ENCODE measurements around the gene PI4K2A.

DNA sequence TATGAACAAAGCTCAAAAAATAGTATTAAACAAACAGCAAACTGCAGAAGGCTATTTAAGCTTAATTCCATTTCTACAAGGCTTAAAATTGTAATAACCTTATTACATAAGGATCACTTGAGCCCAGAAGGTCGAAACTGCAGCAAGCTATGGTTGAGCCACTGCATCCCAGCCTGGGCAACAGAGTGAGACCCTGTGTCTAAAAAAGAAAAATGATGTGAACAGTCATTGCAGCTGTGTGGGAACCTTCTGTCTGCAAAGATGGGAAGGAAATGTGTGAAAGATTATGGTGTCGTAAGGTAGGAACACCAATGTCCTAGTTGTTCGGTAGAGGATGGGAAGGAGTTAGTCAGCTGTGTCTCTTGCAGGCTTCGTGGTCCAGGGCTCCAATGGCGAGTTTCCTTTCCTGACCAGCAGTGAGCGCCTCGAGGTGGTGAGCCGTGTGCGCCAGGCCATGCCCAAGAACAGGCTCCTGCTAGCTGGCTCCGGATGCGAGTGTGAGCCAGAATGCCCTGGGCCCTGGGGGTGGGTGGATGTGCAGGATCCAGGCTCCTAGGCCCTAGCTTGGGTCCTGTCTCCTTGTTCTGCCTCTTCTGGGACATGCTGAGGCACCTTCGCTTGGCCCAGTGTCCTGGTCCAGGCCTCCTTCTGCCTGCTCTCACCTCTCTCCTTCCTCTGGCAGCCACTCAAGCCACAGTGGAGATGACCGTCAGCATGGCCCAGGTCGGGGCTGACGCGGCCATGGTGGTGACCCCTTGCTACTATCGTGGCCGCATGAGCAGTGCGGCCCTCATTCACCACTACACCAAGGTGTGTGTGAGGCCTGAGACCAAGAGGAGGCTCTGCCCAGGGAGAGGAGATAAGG lies 41.8 kb upstream of the PI4K2A start:
- TF ChIP-seq, protein P1, sequence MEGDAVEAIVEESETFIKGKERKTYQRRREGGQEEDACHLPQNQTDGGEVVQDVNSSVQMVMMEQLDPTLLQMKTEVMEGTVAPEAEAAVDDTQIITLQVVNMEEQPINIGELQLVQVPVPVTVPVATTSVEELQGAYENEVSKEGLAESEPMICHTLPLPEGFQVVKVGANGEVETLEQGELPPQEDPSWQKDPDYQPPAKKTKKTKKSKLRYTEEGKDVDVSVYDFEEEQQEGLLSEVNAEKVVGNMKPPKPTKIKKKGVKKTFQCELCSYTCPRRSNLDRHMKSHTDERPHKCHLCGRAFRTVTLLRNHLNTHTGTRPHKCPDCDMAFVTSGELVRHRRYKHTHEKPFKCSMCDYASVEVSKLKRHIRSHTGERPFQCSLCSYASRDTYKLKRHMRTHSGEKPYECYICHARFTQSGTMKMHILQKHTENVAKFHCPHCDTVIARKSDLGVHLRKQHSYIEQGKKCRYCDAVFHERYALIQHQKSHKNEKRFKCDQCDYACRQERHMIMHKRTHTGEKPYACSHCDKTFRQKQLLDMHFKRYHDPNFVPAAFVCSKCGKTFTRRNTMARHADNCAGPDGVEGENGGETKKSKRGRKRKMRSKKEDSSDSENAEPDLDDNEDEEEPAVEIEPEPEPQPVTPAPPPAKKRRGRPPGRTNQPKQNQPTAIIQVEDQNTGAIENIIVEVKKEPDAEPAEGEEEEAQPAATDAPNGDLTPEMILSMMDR (optimal IDR thresholded peaks at IDR 0.05 in 1 of 3, IDR thresholded peaks at IDR 0.05 in 1 of 3, conservative IDR thresholded peaks at IDR 0.05 in 1 of 3; ENCODE audit: extremely low read depth in 1 of 3, insufficient read depth in 2 of 3, low read length in 3 of 3): peak in 1 of 3 experiments; percentile 4
- no peak for TF ChIP-seq EZH2 (IDR thresholded peaks at IDR 0.05; ENCODE audit: low read length)

Data from keratinocyte (primary cell).